HepG2 (cell line): ENCODE measurements around the gene GYS1. TPM values are rescaled to one million over a fixed set of nuclear protein-coding genes. Genes with fewer than 3 reads are reported as not detected.

Source experiments
- CREM ChIP-seq, 2 experiments: sonication (generic) in 1 of 2; formaldehyde crosslinking in 1 of 2; IDR thresholded peaks; 2 replicates each; pipeline versions ENCODE4 v1.4.0 to v1.6.1; 2016 to 2020; ENCODE audit warnings: antibody characterized with exemption in 1 of 2, mild to moderate bottlenecking in 1 of 2, missing genetic modification reagents in 1 of 2
- FOXK2 ChIP-seq: fragments of 450-650 bp; IDR thresholded peaks from 2 replicates; pipeline ENCODE4 v1.6.1; 2016
- HOXA3 ChIP-seq: sonication (generic); formaldehyde crosslinking; IDR thresholded peaks from 2 replicates; pipeline ENCODE4 v1.5.0; 2020; ENCODE audit warnings: missing genetic modification reagents
- MEIS1 ChIP-seq: sonication (generic); formaldehyde crosslinking; IDR thresholded peaks from 2 replicates; pipeline ENCODE4 v1.9.0; 2021; ENCODE audit warnings: mild to moderate bottlenecking, missing genetic modification reagents, moderate library complexity, borderline replicate concordance
- PITX1 ChIP-seq: sonication (generic); formaldehyde crosslinking; IDR thresholded peaks from 2 replicates; pipeline ENCODE4 v1.5.1; 2020; ENCODE audit warnings: mild to moderate bottlenecking, missing genetic modification reagents
- TCF12 ChIP-seq, 2 experiments: fragments of 450-650 bp in 1 of 2; sonication (generic) in 1 of 2; formaldehyde crosslinking in 1 of 2; IDR thresholded peaks; 2 replicates each; pipeline versions ENCODE4 v1.6.1 to v1.8.0; 2017 to 2022; ENCODE audit warnings: antibody characterized with exemption in 1 of 2, mild to moderate bottlenecking in 1 of 2, missing genetic modification reagents in 1 of 2, moderate library complexity in 1 of 2
- ZNF180 ChIP-seq: sonication (generic); formaldehyde crosslinking; IDR thresholded peaks from 2 replicates; pipeline ENCODE4 v1.4.0; 2020; ENCODE audit warnings: low read depth, missing genetic modification reagents, borderline replicate concordance
- ZNF251 ChIP-seq: sonication (generic); formaldehyde crosslinking; IDR thresholded peaks from 2 replicates; pipeline ENCODE4 v1.9.0; 2021; ENCODE audit warnings: mild to moderate bottlenecking, missing genetic modification reagents
- ZNF569 ChIP-seq: sonication (generic); formaldehyde crosslinking; IDR thresholded peaks from 2 replicates; pipeline ENCODE4 v1.5.0; 2020; ENCODE audit warnings: mild to moderate bottlenecking, missing genetic modification reagents, moderate library complexity, borderline replicate concordance
- ZNF839 ChIP-seq: sonication (generic); formaldehyde crosslinking; IDR thresholded peaks from 2 replicates; pipeline ENCODE4 v1.4.0; 2020; ENCODE audit warnings: missing genetic modification reagents, mild to moderate bottlenecking, borderline replicate concordance
- ZNF891 ChIP-seq: sonication (generic); formaldehyde crosslinking; IDR thresholded peaks from 2 replicates; pipeline ENCODE4 v1.5.0; 2020; ENCODE audit warnings: mild to moderate bottlenecking, missing genetic modification reagents
- ZZZ3 ChIP-seq: sonication (generic); formaldehyde crosslinking; IDR thresholded peaks from 2 replicates; pipeline ENCODE4 v1.4.0; 2020; ENCODE audit warnings: missing genetic modification reagents, mild to moderate bottlenecking, borderline replicate concordance
- polyA plus RNA-seq, 8 experiments: library from polyadenylated mRNA; depleted of rRNA in 3 of 8; stranded (reverse) in 7 of 8; unstranded in 1 of 8; fragments of >200 nt; fragmentation: Illumina TruSeq in 4 of 8; extraction: Trizol in 4 of 8; gene quantifications; 2 replicates each; pipeline versions ENCODE4 v1.2.1 to v1.2.3, GENCODE V29; 2011 to 2016; ENCODE audit warnings: low read depth in 4 of 8, missing spikeins in 1 of 8, mixed read lengths in 1 of 8; ENCODE audit not compliant: insufficient read depth in 1 of 8
- total RNA-seq, 5 experiments: library from RNA; depleted of rRNA; stranded (reverse); fragments of >200 nt; fragmentation: Illumina TruSeq; extraction: Trizol; gene quantifications; 2 replicates each; pipeline ENCODE4 v1.2.3, GENCODE V29; 2016; ENCODE audit warnings: low read depth in 1 of 5
- TF ChIP-seq, protein P1 (sequence below): sonication (generic); formaldehyde crosslinking; IDR thresholded peaks from 2 replicates; pipeline ENCODE4 v1.9.0; 2021; ENCODE audit warnings: mild to moderate bottlenecking, missing genetic modification reagents
- TF ChIP-seq, protein P2 (sequence below): sonication (generic); formaldehyde crosslinking; IDR thresholded peaks from 2 replicates; pipeline ENCODE4 v1.4.0; 2020; ENCODE audit warnings: missing genetic modification reagents
- TF ChIP-seq, protein P3 (sequence below): IDR thresholded peaks from 2 replicates; pipeline ENCODE4 v1.6.1; 2016; ENCODE audit warnings: mild to moderate bottlenecking
- TF ChIP-seq, protein P4 (sequence below): sonication (generic); formaldehyde crosslinking; IDR thresholded peaks from 2 replicates; pipeline ENCODE4 v1.4.0; 2020; ENCODE audit warnings: missing genetic modification reagents

Gene GYS1
- total and polyA plus RNA-seq, 2 of the 13 experiments (the other 11 are each of a cell fraction or from before 2014, with no cell fraction given) = 18.4 to 42.1 TPM

DNA sequence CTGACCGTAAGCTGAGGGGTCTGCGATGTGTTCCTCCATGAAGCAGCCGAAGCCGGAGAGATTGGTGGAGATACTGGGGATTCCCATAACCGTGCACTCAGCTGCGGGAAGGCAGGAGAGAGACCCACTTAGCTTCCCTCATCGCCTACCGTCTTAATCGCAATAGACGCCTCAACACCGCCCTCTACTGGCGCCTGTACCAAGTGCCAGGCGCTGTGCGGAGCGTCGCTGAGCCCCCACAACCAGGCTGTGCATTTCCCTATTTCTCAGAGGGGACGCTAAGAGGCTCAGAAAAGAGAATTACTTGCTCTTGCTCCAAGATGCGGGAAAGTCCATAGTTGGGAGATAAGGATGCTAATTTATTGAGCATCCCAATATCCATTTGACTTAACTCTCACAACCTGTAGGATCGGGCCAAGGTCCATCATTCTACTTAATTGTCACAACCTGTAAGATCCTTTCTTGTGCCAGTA, 22.1 kb downstream of the GYS1 start (continued):
- TF ChIP-seq CREM (IDR thresholded peaks at IDR 0.05) = no peak
- TF ChIP-seq CREM (CRISPR knock-in tag; IDR thresholded peaks at IDR 0.05) = no peak
- TF ChIP-seq, protein P1, sequence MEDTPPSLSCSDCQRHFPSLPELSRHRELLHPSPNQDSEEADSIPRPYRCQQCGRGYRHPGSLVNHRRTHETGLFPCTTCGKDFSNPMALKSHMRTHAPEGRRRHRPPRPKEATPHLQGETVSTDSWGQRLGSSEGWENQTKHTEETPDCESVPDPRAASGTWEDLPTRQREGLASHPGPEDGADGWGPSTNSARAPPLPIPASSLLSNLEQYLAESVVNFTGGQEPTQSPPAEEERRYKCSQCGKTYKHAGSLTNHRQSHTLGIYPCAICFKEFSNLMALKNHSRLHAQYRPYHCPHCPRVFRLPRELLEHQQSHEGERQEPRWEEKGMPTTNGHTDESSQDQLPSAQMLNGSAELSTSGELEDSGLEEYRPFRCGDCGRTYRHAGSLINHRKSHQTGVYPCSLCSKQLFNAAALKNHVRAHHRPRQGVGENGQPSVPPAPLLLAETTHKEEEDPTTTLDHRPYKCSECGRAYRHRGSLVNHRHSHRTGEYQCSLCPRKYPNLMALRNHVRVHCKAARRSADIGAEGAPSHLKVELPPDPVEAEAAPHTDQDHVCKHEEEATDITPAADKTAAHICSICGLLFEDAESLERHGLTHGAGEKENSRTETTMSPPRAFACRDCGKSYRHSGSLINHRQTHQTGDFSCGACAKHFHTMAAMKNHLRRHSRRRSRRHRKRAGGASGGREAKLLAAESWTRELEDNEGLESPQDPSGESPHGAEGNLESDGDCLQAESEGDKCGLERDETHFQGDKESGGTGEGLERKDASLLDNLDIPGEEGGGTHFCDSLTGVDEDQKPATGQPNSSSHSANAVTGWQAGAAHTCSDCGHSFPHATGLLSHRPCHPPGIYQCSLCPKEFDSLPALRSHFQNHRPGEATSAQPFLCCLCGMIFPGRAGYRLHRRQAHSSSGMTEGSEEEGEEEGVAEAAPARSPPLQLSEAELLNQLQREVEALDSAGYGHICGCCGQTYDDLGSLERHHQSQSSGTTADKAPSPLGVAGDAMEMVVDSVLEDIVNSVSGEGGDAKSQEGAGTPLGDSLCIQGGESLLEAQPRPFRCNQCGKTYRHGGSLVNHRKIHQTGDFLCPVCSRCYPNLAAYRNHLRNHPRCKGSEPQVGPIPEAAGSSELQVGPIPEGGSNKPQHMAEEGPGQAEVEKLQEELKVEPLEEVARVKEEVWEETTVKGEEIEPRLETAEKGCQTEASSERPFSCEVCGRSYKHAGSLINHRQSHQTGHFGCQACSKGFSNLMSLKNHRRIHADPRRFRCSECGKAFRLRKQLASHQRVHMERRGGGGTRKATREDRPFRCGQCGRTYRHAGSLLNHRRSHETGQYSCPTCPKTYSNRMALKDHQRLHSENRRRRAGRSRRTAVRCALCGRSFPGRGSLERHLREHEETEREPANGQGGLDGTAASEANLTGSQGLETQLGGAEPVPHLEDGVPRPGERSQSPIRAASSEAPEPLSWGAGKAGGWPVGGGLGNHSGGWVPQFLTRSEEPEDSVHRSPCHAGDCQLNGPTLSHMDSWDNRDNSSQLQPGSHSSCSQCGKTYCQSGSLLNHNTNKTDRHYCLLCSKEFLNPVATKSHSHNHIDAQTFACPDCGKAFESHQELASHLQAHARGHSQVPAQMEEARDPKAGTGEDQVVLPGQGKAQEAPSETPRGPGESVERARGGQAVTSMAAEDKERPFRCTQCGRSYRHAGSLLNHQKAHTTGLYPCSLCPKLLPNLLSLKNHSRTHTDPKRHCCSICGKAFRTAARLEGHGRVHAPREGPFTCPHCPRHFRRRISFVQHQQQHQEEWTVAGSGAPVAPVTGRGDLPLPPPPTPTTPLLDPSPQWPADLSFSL (CRISPR knock-in tag) = no peak
- TF ChIP-seq ZNF891 (CRISPR knock-in tag) = no peak
- TF ChIP-seq ZNF839 (CRISPR knock-in tag) = no peak
- no peak for TF ChIP-seq ZNF251 (CRISPR knock-in tag)
- no peak for TF ChIP-seq ZNF180 (CRISPR knock-in tag)
- TF ChIP-seq, protein P2, sequence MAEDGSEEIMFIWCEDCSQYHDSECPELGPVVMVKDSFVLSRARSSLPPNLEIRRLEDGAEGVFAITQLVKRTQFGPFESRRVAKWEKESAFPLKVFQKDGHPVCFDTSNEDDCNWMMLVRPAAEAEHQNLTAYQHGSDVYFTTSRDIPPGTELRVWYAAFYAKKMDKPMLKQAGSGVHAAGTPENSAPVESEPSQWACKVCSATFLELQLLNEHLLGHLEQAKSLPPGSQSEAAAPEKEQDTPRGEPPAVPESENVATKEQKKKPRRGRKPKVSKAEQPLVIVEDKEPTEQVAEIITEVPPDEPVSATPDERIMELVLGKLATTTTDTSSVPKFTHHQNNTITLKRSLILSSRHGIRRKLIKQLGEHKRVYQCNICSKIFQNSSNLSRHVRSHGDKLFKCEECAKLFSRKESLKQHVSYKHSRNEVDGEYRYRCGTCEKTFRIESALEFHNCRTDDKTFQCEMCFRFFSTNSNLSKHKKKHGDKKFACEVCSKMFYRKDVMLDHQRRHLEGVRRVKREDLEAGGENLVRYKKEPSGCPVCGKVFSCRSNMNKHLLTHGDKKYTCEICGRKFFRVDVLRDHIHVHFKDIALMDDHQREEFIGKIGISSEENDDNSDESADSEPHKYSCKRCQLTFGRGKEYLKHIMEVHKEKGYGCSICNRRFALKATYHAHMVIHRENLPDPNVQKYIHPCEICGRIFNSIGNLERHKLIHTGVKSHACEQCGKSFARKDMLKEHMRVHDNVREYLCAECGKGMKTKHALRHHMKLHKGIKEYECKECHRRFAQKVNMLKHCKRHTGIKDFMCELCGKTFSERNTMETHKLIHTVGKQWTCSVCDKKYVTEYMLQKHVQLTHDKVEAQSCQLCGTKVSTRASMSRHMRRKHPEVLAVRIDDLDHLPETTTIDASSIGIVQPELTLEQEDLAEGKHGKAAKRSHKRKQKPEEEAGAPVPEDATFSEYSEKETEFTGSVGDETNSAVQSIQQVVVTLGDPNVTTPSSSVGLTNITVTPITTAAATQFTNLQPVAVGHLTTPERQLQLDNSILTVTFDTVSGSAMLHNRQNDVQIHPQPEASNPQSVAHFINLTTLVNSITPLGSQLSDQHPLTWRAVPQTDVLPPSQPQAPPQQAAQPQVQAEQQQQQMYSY (CRISPR knock-in tag) = no peak
- TF ChIP-seq ZNF569 = no peak
- TF ChIP-seq, protein P3, sequence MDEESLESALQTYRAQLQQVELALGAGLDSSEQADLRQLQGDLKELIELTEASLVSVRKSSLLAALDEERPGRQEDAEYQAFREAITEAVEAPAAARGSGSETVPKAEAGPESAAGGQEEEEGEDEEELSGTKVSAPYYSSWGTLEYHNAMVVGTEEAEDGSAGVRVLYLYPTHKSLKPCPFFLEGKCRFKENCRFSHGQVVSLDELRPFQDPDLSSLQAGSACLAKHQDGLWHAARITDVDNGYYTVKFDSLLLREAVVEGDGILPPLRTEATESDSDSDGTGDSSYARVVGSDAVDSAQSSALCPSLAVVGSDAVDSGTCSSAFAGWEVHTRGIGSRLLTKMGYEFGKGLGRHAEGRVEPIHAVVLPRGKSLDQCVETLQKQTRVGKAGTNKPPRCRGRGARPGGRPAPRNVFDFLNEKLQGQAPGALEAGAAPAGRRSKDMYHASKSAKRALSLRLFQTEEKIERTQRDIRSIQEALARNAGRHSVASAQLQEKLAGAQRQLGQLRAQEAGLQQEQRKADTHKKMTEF (CRISPR knock-in tag) = no peak
- no peak for TF ChIP-seq MEIS1 (CRISPR knock-in tag)
- 0 out of 2 replicates have a peak, but pooled peaks have one; percentile 33 for TF ChIP-seq HOXA3 (CRISPR knock-in tag)
- no peak for TF ChIP-seq TCF12 (IDR thresholded peaks at IDR 0.05)
- TF ChIP-seq TCF12 (CRISPR knock-in tag; IDR thresholded peaks at IDR 0.05) = no peak
- TF ChIP-seq, protein P4, sequence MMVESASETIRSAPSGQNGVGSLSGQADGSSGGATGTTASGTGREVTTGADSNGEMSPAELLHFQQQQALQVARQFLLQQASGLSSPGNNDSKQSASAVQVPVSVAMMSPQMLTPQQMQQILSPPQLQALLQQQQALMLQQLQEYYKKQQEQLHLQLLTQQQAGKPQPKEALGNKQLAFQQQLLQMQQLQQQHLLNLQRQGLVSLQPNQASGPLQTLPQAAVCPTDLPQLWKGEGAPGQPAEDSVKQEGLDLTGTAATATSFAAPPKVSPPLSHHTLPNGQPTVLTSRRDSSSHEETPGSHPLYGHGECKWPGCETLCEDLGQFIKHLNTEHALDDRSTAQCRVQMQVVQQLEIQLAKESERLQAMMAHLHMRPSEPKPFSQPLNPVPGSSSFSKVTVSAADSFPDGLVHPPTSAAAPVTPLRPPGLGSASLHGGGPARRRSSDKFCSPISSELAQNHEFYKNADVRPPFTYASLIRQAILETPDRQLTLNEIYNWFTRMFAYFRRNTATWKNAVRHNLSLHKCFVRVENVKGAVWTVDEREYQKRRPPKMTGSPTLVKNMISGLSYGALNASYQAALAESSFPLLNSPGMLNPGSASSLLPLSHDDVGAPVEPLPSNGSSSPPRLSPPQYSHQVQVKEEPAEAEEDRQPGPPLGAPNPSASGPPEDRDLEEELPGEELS = no peak
- TF ChIP-seq PITX1 (CRISPR knock-in tag) = no peak
- TF ChIP-seq ZZZ3 (CRISPR knock-in tag) = no peak
- TF ChIP-seq FOXK2 = no peak
